H9 (cell line): ENCODE measurements around the gene CFAP61. TPM values are rescaled to one million over a fixed set of nuclear protein-coding genes. Genes with fewer than 3 reads are reported as not detected.

Experiments
- DNase-seq: peaks from one replicate; pipeline ENCODE4 v3.0.0-alpha.2; 2017
- H2AFZ ChIP-seq: one replicate; pipeline ENCODE4 v1.6.1; 2013; ENCODE audit warnings: mild to moderate bottlenecking, low read length, control low read depth, moderate library complexity
- H2AK5ac ChIP-seq: 2 replicates; pipeline ENCODE4 v1.6.1; 2013; ENCODE audit warnings: low read length, control low read depth, mixed read lengths; ENCODE audit not compliant: insufficient read length
- H2BK120ac ChIP-seq: one replicate; pipeline ENCODE4 v1.6.1; 2013; ENCODE audit warnings: low read depth, mild to moderate bottlenecking, low read length, control low read depth, inconsistent platforms; ENCODE audit not compliant: poor library complexity, severe bottlenecking
- H2BK12ac ChIP-seq: 2 replicates; pipeline ENCODE4 v1.6.1; 2013; ENCODE audit warnings: low read length, control low read depth, mixed read lengths, low read depth; ENCODE audit not compliant: insufficient read length
- H2BK15ac ChIP-seq: 2 replicates; pipeline ENCODE4 v1.6.1; 2013; ENCODE audit warnings: low read depth, low read length, control low read depth
- H2BK20ac ChIP-seq: one replicate; pipeline ENCODE4 v1.6.1; 2013; ENCODE audit warnings: low read depth, mild to moderate bottlenecking, low read length, control low read depth, inconsistent platforms; ENCODE audit not compliant: poor library complexity, severe bottlenecking
- H2BK5ac ChIP-seq: 2 replicates; pipeline ENCODE4 v1.6.1; 2013; ENCODE audit warnings: low read length, control low read depth, mixed read lengths; ENCODE audit not compliant: insufficient read length
- H3K14ac ChIP-seq: 2 replicates; pipeline ENCODE4 v1.6.1; 2013; ENCODE audit warnings: low read length, control low read depth; ENCODE audit not compliant: insufficient read depth
- H3K18ac ChIP-seq: 2 replicates; pipeline ENCODE4 v1.6.1; 2013; ENCODE audit warnings: low read depth, mild to moderate bottlenecking, mixed read lengths, low read length, control low read depth; ENCODE audit not compliant: insufficient read length
- H3K23ac ChIP-seq: 2 replicates; pipeline ENCODE4 v1.6.1; 2013; ENCODE audit warnings: low read length, control low read depth, mixed read lengths, low read depth; ENCODE audit not compliant: insufficient read length
- H3K23me2 ChIP-seq: 2 replicates; pipeline ENCODE4 v1.6.1; 2013; ENCODE audit warnings: low read depth, mild to moderate bottlenecking, mixed read lengths, low read length, control low read depth; ENCODE audit not compliant: insufficient read length, poor library complexity, severe bottlenecking
- H3K27ac ChIP-seq: 2 replicates; pipeline ENCODE4 v1.5.1; 2013; ENCODE audit warnings: low read length, control low read depth, mixed read lengths, low read depth; ENCODE audit not compliant: insufficient read length
- H3K27me3 ChIP-seq: 2 replicates; pipeline ENCODE4 v1.6.1; 2013; ENCODE audit warnings: low read length, control low read depth, inconsistent platforms; ENCODE audit not compliant: insufficient read depth
- H3K4ac ChIP-seq: 2 replicates; pipeline ENCODE4 v1.6.1; 2013; ENCODE audit warnings: low read depth, mild to moderate bottlenecking, control low read depth, inconsistent platforms, low read length, moderate library complexity
- H3K4me1 ChIP-seq: 2 replicates; pipeline ENCODE4 v1.6.1; 2013; ENCODE audit warnings: low read length, control low read depth, inconsistent platforms; ENCODE audit not compliant: insufficient read depth
- H3K4me2 ChIP-seq: 2 replicates; pipeline ENCODE4 v1.6.1; 2013; ENCODE audit warnings: low read length, control low read depth, mixed read lengths; ENCODE audit not compliant: insufficient read length, insufficient read depth
- H3K56ac ChIP-seq: 2 replicates; pipeline ENCODE4 v1.6.1; 2013; ENCODE audit warnings: low read depth, mild to moderate bottlenecking, mixed read lengths, low read length, control low read depth; ENCODE audit not compliant: insufficient read length
- H3K79me1 ChIP-seq: 2 replicates; pipeline ENCODE4 v1.6.1; 2013; ENCODE audit warnings: low read depth, mild to moderate bottlenecking, moderate library complexity, low read length, control low read depth, inconsistent platforms; ENCODE audit not compliant: insufficient read depth, poor library complexity, severe bottlenecking
- H3K79me2 ChIP-seq: 2 replicates; pipeline ENCODE4 v1.6.1; 2013; ENCODE audit warnings: low read length, control low read depth, inconsistent platforms; ENCODE audit not compliant: insufficient read depth
- H3K9ac ChIP-seq: 2 replicates; pipeline ENCODE4 v1.6.1; 2013; ENCODE audit warnings: low read length, control low read depth, mixed read lengths; ENCODE audit not compliant: insufficient read length; ENCODE audit errors: extremely low read depth
- H3K9me3 ChIP-seq: one replicate; pipeline ENCODE4 v1.6.1; 2013; ENCODE audit warnings: low read depth, low read length, inconsistent platforms; ENCODE audit not compliant: control insufficient read depth
- H3T11ph ChIP-seq: one replicate; pipeline ENCODE4 v1.6.1; 2013; ENCODE audit warnings: mild to moderate bottlenecking, low read length, control low read depth, inconsistent platforms
- H4K20me1 ChIP-seq: one replicate; pipeline ENCODE4 v1.6.1; 2013; ENCODE audit not compliant: control insufficient read depth, insufficient read length, insufficient read depth
- H4K5ac ChIP-seq: 2 replicates; pipeline ENCODE4 v1.6.1; 2013; ENCODE audit warnings: low read depth, mild to moderate bottlenecking, mixed read lengths, low read length, control low read depth; ENCODE audit not compliant: insufficient read length
- H4K8ac ChIP-seq: replicated peaks from 2 replicates; pipeline ENCODE4 v1.6.1; 2013; ENCODE audit warnings: low read length, control low read depth, mixed read lengths, low read depth; ENCODE audit not compliant: insufficient read length
- H4K91ac ChIP-seq: 2 replicates; pipeline ENCODE4 v1.6.1; 2013; ENCODE audit warnings: low read depth, mild to moderate bottlenecking, moderate library complexity, mixed read lengths, low read length, control low read depth; ENCODE audit not compliant: insufficient read length
- H3K27ac Mint-ChIP-seq, 3 experiments: 2 replicates in 2 of 3; 3 replicates in 1 of 3; pipeline ENCODE4 v1.8.0; 2020 to 2021; ENCODE audit warnings: mixed read lengths in 3 of 3, mild to moderate bottlenecking in 1 of 3, moderate library complexity in 1 of 3
- H3K27me3 Mint-ChIP-seq: 2 replicates; pipeline ENCODE4 v1.8.0; 2021; ENCODE audit warnings: low read depth, mild to moderate bottlenecking, moderate library complexity, mixed read lengths
- H3K36me3 Mint-ChIP-seq, 3 experiments: 2 replicates in 2 of 3; 3 replicates in 1 of 3; pipeline ENCODE4 v1.8.0; 2020 to 2021; ENCODE audit warnings: low read depth in 3 of 3, mixed read lengths in 3 of 3; ENCODE audit not compliant: insufficient read depth in 1 of 3
- H3K4me1 Mint-ChIP-seq, 2 experiments: 2 replicates each; pipeline ENCODE4 v1.8.0; 2020; ENCODE audit warnings: mixed read lengths in 2 of 2
- H3K4me3 Mint-ChIP-seq, 2 experiments: 2 replicates in 1 of 2; 3 replicates in 1 of 2; pipeline ENCODE4 v1.8.0; 2020 to 2021; ENCODE audit warnings: mild to moderate bottlenecking in 2 of 2, mixed read lengths in 2 of 2, moderate library complexity in 1 of 2
- H3K9me3 Mint-ChIP-seq, 2 experiments: 2 replicates in 1 of 2; 3 replicates in 1 of 2; pipeline ENCODE4 v1.8.0; 2020; ENCODE audit warnings: mild to moderate bottlenecking in 2 of 2, mixed read lengths in 2 of 2, moderate library complexity in 1 of 2
- WGBS: extraction: QIAGEN DNeasy Blood & Tissue Kit; methylation state at CpG from one replicate; pipeline ENCODE4 v1.1.7; 2013; ENCODE audit warnings: missing lambda C conversion rate, low lambda C conversion rate, mixed read lengths; ENCODE audit not compliant: insufficient read length; ENCODE audit errors: extremely low coverage; 5-methylcytosine and 5-hydroxymethylcytosine counted together
- total RNA-seq: library from RNA; stranded (reverse); gene quantifications from 2 replicates; pipeline ENCODE4 v1.2.1, GENCODE V29; 2021
- TF ChIP-seq, protein P1 (sequence below): fragments of 200-600 bp; sonication (generic); conservative IDR thresholded peaks from 3 replicates; pipeline ENCODE4 v1.8.0; 2021; ENCODE audit warnings: antibody characterized with exemption, mild to moderate bottlenecking

The CFAP61 gene
- total RNA-seq, 1 experiment from 2014 or later, result 0.44 TPM

DNA sequence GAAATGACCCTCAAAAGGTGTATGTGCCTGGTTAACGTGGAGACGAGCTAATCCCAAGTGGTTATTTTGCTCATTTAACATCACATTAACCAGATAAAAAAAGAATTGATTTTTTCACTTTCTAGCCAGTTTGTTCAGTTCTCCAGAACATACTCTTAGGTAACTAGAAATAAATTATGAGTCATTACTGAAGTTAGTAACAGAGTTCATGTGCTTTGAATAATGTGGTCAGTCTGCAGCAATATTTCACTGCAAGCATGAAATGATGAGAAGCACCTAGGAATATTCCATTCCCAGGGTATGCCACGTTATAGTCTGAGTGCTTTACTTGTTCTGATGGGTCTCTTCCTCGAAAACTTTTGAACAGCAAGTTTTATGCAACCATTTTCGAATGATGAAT lies 177.3 kb downstream of the CFAP61 start:
- no peak overlapping the region for H3K9ac ChIP-seq
- no peaks in the 10 kb centered on the region for H3K23me2 ChIP-seq
- no peak overlapping the region for H2BK120ac ChIP-seq
- peaks cover 11% of the 10 kb centered on the region in 2 experiments for H3K4me1 Mint-ChIP-seq
- no peak overlapping the region for H3K27ac Mint-ChIP-seq
- no peak overlapping the region for H3K18ac ChIP-seq
- no peak overlapping the region for H2AFZ ChIP-seq
- no peak overlapping the region for H3K56ac ChIP-seq
- H3K79me1 ChIP-seq, result no peaks in the 10 kb centered on the region
- no peak overlapping the region for H2BK5ac ChIP-seq
- no peak overlapping the region for H4K8ac ChIP-seq
- no peak overlapping the region for H4K91ac ChIP-seq
- no peak overlapping the region for H2BK12ac ChIP-seq
- H3K9me3 Mint-ChIP-seq, result peaks cover 0 to 8% of the 10 kb centered on the region in 2 experiments; a peak in 3 of 5 replicates
- no peak overlapping the region for H3K4ac ChIP-seq
- H3K14ac ChIP-seq, result no peak overlapping the region
- no peaks in the 10 kb centered on the region; the same call in 1 of the 2 replicates for H3K27me3 Mint-ChIP-seq
- H3K4me1 ChIP-seq, result no peaks in the 10 kb centered on the region
- TF ChIP-seq, protein P1, sequence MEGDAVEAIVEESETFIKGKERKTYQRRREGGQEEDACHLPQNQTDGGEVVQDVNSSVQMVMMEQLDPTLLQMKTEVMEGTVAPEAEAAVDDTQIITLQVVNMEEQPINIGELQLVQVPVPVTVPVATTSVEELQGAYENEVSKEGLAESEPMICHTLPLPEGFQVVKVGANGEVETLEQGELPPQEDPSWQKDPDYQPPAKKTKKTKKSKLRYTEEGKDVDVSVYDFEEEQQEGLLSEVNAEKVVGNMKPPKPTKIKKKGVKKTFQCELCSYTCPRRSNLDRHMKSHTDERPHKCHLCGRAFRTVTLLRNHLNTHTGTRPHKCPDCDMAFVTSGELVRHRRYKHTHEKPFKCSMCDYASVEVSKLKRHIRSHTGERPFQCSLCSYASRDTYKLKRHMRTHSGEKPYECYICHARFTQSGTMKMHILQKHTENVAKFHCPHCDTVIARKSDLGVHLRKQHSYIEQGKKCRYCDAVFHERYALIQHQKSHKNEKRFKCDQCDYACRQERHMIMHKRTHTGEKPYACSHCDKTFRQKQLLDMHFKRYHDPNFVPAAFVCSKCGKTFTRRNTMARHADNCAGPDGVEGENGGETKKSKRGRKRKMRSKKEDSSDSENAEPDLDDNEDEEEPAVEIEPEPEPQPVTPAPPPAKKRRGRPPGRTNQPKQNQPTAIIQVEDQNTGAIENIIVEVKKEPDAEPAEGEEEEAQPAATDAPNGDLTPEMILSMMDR, result no peak
- no CpG with 5 or more reads among the region's 5 CpGs for WGBS
- H3K27me3 ChIP-seq, result no peaks in the 10 kb centered on the region
- H4K20me1 ChIP-seq, result no peaks in the 10 kb centered on the region
- no peak overlapping the region for H4K5ac ChIP-seq
- no peak overlapping the region for H2AK5ac ChIP-seq
- H3K9me3 ChIP-seq, result no peaks in the 10 kb centered on the region
- peaks cover 0 to 2% (median 0%) of the 10 kb centered on the region in 3 experiments; a peak in 2 of 7 replicates for H3K36me3 Mint-ChIP-seq
- H3K79me2 ChIP-seq, result no peaks in the 10 kb centered on the region
- H3K4me2 ChIP-seq, result no peak overlapping the region
- H2BK15ac ChIP-seq, result no peak overlapping the region
- H3K4me3 Mint-ChIP-seq, result no peak overlapping the region
- no peak overlapping the region for H2BK20ac ChIP-seq
- H3T11ph ChIP-seq, result no peak overlapping the region
- no peak overlapping the region for H3K23ac ChIP-seq
- H3K27ac ChIP-seq, result no peak overlapping the region
- DNase-seq, result no peak
